Fibroblast of skin of right biceps (primary cell): ENCODE data around the gene NUDT16L1.

Experiments
- DNase-seq: peaks from one replicate; pipeline ENCODE4 v3.0.0-alpha.2; 2013

Gene NUDT16L1

GRCh38 chr16:4696172-4696904 lies 3.0 kb downstream of the NUDT16L1 start:
- DNase-seq, result no peak

GRCh38 chr16:4696905-4697847 lies 3.8 kb downstream of the NUDT16L1 start:
- no peak for DNase-seq

- DNase-seq, result no peak
Measured at GRCh38 chr16:4697848-4698291, 4.5 kb downstream of the NUDT16L1 start.

GRCh38 chr16:4698321-4699045 lies 5.1 kb downstream of the NUDT16L1 start:
- DNase-seq, result no peak

- no peak for DNase-seq
Measured at GRCh38 chr16:4699046-4699556, 5.7 kb downstream of the NUDT16L1 start.

- no peak for DNase-seq
Measured at GRCh38 chr16:4700380-4700996, 7.1 kb downstream of the NUDT16L1 start.

- no peak for DNase-seq
Measured at GRCh38 chr16:4700997-4701743, 7.8 kb downstream of the NUDT16L1 start.

- no peak for DNase-seq
Measured at GRCh38 chr16:4701791-4702465, 8.6 kb downstream of the NUDT16L1 start.

- DNase-seq, result no peak
Measured at GRCh38 chr16:4702466-4702808, 9.1 kb downstream of the NUDT16L1 start.

- no peak for DNase-seq
Measured at GRCh38 chr16:4703906-4704305, 10.5 kb downstream of the NUDT16L1 start.

- no peak for DNase-seq
Measured at GRCh38 chr16:4704491-4704890, 11.1 kb downstream of the NUDT16L1 start.

- no peak for DNase-seq
Measured at GRCh38 chr16:4704913-4705312, 11.6 kb downstream of the NUDT16L1 start.

- no peak for DNase-seq
Measured at GRCh38 chr16:4706871-4707270, 13.5 kb downstream of the NUDT16L1 start.

GRCh38 chr16:4709481-4709880 lies 16.1 kb downstream of the NUDT16L1 start:
- peak; percentile 22 for DNase-seq

- DNase-seq, result no peak
Measured at GRCh38 chr16:4713663-4714501, 20.5 kb downstream of the NUDT16L1 start.

- DNase-seq, result no peak
Measured at GRCh38 chr16:4714996-4715395, 21.6 kb downstream of the NUDT16L1 start.

- DNase-seq, result no peak
Measured at GRCh38 chr16:4718466-4718865, 25.1 kb downstream of the NUDT16L1 start.

GRCh38 chr16:4723071-4723767 lies 29.9 kb downstream of the NUDT16L1 start:
- no peak for DNase-seq

GRCh38 chr16:4724661-4725270 lies 31.4 kb downstream of the NUDT16L1 start:
- DNase-seq, result no peak
